HG03025 (cell line): ENCODE measurements around the gene ZNF8.
A peak's percentile ranks its signal among the peaks of the same experiment; 100 is the strongest.
"Not testable (repeated sequence)": the region's sequence is repeated elsewhere in the genome, so short reads cannot be mapped to it uniquely, and the experiment has no call there.

Source experiments
- ATAC-seq: cut with Tn5 transposase; IDR thresholded peaks from one replicate; pipeline ENCODE4 v1.9.1; 2021; ENCODE audit warnings: mild to moderate bottlenecking, moderate library complexity; ENCODE audit not compliant: unreplicated experiment, low FRiP score

ZNF8 gene

DNA sequence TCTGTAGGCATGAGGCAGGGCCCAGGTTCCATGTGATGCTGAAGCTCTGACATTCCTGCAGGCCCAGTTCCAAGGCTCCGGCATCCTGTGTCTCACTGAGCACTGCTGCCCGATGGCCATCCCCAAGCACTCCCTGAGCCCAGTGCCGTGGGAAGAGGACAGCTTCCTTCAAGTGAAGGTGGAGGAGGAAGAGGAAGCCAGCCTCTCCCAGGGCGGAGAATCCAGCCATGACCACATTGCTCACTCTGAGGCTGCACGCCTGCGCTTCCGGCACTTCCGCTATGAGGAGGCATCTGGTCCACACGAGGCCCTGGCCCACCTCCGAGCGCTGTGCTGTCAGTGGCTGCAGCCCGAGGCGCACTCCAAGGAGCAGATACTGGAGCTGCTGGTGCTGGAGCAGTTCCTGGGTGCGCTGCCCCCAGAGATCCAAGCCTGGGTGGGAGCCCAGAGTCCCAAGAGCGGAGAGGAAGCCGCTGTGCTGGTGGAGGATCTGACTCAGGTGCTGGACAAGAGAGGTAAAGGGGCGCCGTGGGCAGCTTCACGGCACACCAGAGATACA is 56.0 kb downstream of the ZNF8 start:
- ATAC-seq = no peak

DNA sequence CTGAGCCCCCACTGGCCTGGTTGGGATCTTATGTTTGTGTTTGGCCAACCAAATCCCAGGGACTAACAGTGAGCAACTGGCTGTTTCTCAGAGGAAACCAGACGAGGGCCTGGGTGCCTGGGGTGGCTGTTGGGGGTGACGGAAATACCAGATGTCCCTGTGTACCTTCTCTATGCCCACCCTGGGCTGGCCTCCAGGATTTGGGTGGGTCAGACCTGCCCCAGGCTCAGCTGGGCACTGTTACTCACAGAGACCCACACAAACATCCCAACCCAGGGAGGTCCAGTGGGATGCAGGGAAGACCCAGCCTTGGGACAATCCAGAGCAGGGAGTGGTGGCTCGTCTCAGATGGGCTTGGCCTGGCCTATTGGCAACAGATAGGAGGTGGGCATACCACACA is 56.9 kb downstream of the ZNF8 start:
- ATAC-seq = no peak

DNA sequence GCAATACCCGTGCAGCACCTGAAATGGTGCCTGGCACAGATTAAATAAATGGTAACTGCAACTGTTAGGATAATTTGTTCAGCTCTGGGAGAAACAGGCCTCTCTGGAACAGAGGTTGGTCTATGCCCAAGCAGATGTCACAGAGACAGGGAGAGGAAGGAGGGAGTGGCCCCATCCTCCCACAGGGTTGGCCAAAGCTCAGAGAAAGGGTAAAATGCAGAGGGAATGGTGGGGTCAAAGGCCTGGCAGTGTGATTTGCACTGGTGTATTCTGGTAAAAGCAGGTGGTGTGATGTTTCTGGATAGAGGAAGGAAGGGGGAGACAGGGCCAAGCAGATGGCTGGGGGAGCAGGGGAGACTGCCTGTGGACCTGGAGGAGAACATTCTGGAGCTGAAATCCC is 57.5 kb downstream of the ZNF8 start:
- no peak for ATAC-seq

DNA sequence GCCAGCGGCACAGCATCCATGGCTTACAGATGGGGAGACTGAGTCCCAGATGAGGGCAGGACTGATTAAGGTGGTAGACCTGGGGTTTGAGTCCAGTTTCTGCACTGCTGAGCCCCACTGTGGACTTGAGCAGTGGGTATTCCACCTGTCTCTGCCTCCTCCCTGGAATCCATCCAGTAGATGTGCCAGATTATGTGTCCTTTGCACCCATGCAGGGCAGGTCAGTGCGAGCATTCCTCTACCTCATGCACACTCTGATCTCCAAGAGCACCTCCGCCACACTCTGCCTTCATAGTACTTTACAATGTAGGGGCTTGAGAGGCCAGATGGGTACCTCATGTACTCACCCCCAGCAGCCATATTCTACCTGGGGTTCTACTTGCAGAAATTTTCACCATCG is 58.1 kb downstream of the ZNF8 start:
- no peak for ATAC-seq

DNA sequence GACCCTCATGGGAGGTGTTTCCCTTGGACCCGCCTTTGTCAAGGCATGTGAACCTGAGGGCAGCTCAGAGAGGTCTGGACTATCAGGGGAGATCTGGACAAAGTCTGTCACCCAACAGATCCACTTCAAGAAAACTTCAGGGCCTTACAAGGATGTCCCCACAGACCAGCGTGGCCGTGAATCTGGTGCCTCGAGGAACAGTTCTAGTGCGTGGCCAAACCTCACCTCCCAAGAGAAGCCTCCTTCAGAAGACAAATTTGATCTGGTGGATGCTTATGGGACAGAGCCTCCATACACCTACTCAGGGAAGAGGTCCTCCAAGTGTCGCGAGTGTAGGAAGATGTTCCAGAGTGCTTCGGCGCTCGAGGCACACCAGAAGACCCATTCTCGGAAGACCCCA is 59.6 kb downstream of the ZNF8 start:
- no peak for ATAC-seq

DNA sequence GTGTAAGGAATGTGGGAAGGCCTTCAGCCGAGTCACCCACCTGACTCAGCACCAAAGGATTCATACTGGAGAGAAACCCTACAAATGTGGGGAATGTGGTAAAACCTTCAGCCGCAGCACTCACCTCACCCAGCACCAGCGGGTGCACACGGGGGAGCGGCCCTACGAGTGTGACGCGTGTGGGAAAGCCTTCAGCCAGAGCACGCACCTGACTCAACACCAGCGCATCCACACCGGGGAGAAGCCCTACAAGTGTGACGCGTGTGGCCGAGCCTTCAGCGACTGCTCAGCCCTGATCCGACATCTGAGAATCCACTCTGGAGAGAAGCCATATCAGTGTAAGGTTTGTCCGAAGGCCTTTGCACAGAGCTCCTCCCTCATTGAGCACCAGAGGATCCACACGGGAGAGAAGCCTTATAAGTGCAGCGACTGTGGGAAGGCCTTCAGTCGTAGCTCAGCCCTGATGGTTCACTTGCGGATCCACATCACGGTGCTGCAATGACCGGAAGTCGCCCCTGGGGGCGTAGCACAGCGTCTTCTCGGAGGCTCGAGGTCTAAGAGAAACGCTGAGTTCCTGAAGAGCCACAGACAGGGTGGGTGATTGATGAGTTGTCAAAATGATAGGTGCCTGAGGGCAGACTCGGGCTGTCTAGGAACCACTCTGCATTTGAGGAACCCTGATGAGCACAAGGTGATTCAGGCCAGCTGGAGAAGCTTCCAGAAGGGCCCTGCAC is 60.2 kb downstream of the ZNF8 start:
- no peak for ATAC-seq

DNA sequence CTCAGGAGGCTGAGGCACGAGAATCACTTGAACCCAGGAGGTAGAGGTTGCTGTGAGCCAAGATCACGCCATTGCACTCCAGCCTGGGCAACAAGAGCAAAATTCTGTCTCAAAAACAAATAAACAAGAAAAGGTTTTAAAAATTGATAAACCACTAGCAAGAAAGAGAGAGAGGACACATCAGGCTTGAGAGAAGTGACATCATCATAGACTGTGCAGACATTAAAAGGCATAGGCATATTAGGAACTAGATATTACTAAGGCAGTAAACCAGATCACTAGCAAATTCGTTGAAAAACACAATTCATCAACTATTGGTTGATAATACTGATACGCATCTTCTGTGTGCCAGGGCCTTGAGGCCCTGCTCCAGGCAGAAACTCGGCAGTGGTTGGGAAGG is 66.8 kb downstream of the ZNF8 start:
- no peak for ATAC-seq

DNA sequence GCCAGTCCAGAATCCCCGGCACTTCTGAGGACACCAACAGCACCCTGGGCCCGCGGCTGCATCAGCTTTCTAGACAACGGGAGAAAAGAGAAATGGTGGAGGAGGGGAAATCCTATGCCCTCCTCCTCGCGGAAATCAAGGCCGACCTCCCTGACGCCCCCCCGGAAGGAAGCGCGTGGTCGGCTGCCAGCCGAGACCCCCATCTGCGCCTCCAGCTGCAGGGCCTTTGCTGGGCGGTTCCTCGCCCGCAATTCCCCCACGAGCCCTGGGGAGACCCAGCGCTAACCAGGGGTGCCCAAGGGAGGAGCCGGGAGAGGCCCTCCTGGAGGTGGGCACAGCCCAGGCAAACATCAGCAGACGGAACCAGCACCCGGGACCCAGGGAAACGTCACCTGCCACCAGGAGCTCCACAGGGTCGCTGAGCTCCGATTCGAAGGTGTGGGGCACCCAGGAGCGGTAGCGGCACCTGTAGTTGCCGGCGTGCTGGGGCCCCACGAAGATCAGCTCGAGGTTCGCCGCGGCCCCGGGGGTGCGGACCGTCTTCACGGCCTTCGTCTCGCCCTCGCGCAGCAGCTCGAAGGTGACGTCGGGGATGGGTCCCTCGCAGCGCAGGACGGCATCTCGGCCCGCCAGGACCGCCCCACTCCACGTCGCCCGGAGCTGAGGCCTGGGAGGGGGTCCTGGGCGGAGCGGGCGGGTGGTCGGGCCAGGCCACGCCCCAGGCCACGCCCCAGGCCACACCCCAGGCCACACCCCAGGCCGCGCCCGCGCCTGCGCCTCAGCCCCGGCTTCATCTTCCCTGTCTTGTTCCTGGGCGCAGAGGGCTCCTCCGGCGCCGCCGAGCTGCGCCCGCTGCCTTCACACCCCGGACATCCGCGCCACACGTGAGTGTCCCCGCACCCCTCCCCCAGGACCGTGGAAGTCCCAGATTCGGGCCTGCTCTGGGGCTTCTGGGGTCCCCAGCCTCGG is 68.5 kb downstream of the ZNF8 start:
- ATAC-seq = peak; percentile 84

DNA sequence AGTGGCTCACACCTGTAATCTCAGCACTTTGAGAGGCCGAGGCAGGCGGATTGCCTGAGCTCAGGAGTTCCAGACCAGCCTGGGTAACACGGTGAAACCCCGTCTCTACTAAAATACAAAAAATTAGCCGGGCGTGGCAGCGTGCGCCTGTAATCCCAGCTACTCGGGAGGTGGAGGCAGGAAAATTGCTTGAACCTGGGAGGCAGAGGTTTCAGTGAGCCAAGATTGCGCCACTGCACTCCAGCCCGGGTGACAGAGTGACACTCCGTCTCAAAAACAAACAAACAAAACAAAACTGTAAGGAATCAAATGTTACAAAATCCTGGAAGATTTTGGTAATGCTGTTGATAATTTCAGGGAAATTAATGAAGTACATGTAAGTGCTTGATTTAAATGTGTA is 69.3 kb downstream of the ZNF8 start:
- ATAC-seq = not testable (repeated sequence)

DNA sequence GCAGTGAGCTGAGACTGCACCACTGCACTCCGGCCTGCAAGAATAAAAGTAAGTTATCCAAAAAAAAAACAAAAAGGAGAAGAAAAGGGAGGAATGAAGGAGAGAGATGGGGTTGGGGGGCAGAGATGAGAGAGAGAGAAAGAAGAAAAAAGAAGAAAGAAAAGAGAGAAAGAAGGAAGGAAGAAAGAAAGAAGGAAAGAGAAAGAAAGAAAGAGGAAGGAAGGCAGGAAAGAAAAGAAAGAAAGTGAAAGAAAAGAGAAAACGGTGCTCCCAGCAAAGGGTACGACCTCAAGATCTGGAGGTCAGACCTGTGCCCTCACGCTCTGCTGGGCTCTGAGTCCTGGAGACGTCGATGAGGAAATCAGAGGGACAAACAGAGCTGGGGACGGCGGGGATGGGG is 70.8 kb downstream of the ZNF8 start:
- ATAC-seq = no peak

DNA sequence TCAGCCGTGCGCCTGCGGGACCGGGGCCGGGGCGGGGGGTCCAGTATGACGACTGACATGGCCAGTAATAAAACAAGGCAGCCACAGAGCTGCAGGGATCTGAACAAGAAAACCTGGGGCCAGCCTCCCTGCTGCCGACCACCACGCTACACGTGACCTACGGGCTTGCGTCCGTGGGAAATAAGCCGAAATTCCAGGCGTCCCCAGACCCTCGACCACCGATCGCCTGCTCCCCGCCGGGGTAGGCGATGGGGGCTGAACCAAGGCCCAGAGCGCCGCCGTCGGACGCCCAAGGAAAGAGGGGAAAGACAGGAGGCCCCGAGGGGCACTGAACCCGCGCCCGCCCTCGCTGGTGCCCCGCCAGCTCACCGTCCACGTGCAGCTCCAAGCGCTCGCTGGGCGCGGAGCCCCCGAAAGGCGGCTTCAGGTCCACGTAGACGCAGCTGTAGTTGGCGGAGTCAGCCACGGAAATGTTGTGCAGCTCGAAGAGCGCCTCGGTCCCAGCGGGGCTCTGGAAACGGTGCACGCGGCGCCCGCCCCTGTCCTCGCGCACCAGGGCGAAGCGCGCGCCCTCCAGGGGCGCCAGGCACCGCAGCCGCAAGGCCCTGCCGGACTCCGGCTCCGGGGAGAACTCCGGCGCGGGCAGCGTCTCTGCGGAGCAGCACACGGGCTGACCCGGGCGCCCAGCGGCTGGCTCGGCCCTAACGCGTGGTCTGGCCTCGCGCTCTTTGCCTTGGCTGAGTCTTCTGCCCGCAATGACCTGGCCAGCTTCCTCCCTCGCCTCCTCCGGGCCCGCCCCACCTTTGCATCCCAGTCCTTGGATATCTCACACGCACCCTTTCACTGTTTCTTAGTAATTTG is 71.5 kb downstream of the ZNF8 start:
- ATAC-seq = no peak

DNA sequence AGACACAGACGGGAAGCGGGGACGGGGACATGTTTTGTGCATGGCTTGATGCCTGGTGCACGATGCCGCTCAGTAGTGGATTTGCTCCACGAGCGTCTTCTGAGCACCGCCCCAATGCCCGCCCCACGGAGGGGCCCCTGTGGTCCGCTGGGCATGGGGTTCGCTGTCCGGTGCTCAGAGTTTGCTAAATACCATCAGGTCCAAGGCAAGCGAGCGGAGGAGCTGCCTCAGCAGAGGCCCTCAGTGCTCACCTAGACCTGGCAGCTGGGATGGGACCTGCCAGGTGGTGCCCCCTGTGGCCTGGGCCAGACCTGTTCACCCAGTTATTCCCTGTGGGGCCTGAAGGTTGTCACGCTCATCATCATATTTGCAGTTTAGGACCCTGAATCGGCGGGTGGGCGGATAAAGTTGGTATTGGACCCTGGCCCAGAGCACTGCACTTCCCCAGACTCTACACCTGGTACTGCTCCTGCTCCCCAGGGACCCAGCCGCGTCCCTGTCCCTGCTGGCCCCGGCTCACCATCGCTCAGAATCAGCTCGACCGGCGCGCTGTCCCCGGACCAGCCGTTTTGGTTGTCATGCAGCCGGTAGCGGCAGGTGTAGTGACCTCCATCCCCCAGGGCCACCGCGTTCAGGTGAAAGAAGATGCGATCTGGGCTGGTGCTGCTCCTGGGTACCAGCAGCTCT is 72.3 kb downstream of the ZNF8 start:
- no peak for ATAC-seq

DNA sequence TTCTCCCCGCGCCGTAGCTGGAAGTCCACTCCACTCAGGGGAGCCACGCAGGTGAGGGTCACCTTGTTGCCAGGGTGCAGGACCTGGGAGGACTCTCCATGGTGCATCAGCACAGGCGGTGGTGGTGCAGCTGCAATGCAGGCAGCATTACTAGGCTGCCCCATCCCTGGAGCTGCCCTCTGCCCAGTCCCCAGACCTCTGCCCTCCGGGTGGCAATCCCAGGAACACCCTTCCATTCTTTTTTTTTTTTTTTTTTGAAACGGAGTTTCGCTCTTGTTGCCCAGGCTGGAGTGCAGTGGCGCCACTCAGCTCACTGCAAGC is 72.8 kb downstream of the ZNF8 start:
- ATAC-seq = no peak

DNA sequence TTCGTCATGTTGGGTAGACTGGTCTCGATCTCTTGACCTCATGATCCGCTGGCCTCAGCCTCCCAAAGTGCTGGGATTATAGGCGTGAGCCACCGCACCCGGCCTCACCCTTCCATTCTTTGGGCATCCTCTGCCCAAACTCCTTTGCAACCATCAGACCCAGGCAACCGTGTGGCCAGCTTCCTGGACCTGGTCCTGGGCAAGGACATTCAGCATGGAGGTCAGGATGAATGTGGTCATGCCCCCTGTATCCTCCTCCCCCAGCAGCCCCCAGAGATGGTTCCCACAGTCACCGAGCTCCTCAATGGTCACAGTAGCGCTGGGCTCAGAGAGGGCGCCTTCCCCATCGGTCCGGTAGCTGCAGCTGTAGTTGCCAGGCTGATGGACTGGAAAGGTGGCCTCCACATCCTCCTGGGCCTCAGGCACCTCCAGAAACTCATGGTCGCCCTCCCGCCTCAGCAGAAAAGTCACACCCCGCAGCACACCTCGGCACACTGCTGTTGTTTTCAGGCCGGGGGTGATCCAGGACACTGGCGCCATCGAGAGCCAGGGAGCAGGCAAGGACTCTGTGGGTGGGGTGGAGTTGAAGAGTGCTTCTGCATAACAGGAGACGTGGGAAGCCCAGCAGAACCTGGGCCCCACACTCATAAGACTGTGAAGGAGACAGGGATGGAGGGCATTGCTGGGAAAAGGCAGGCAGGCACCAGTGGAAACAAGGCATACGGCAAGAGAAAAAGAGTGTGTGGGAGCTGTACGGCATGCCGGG is 73.4 kb downstream of the ZNF8 start:
- ATAC-seq = no peak
